Activated CD8-positive, alpha-beta memory T cell treated with anti-CD3 and anti-CD28 coated beads, Interleukin-2, amount 10 ng/mL, durations not matched to agents 7 days and 5 days (primary cell): ENCODE measurements around the gene COL2A1. TPM values are rescaled to one million over a fixed set of nuclear protein-coding genes. Genes with fewer than 3 reads are reported as not detected.

Experiments used
- ATAC-seq: fragments of 150-1000 bp; cut with Tn5 transposase; one replicate; pipeline ENCODE4 v1.10.0; 2021; ENCODE audit warnings: moderate library complexity
- CTCF ChIA-PET: fragments of 350-600 bp; sonication (Branson Sonifier 250); formaldehyde crosslinking; loops from one replicate; lab custom pipeline; 2021; ENCODE audit warnings: antibody characterized with exemption; lab: Charles Lee
- DNase-seq: peaks from one replicate; pipeline ENCODE4 v3.0.0-alpha.2; 2020
- H3K27ac Mint-ChIP-seq: one replicate; pipeline ENCODE4 v1.8.0; 2021; ENCODE audit warnings: mild to moderate bottlenecking, mixed read lengths
- H3K27me3 Mint-ChIP-seq: one replicate; pipeline ENCODE4 v1.8.0; 2021; ENCODE audit warnings: mixed read lengths
- H3K36me3 Mint-ChIP-seq: one replicate; pipeline ENCODE4 v1.8.0; 2021; ENCODE audit warnings: mild to moderate bottlenecking, mixed read lengths
- H3K4me1 Mint-ChIP-seq: one replicate; pipeline ENCODE4 v1.8.0; 2021; ENCODE audit warnings: mixed read lengths
- H3K4me3 Mint-ChIP-seq: one replicate; pipeline ENCODE4 v1.8.0; 2021; ENCODE audit warnings: mild to moderate bottlenecking, moderate library complexity, mixed read lengths
- H3K9me3 Mint-ChIP-seq: one replicate; pipeline ENCODE4 v1.8.0; 2022; ENCODE audit warnings: low read depth, mixed read lengths
- total RNA-seq, 2 experiments: library from RNA; stranded (reverse); gene quantifications; one replicate each; pipeline ENCODE4 v1.2.3, GENCODE V29; 2021

Gene COL2A1
- under 1 TPM in 1 of 2 experiments, not detected in 1; 0.33 TPM for total RNA-seq

- Mint-ChIP-seq H3K27ac (peak within 1 kb of the TSS; percentile 10), H3K27me3 (peaks cover 97% of the 10 kb centered on the region), H3K4me1 (peaks cover 30% of the 10 kb centered on the region), H3K9me3 (no peaks in the 10 kb centered on the region), H3K4me3 (peak within 1 kb of the TSS; percentile 25), H3K36me3 (no peaks in the 10 kb centered on the region)
- no peak for DNase-seq
- CTCF ChIA-PET: interaction anchor here (1.0 kb wide), 1 partner anchor 12 kb away, joined by 3 read pairs; no protein-coding TSS in a partner anchor
- ATAC-seq: peak; percentile 55
Observed at GRCh38 chr12:48004053-48004941, at the start of gene COL2A1. TSS of gene COL2A1 (minus strand) at chr12:48004476. CDS start at chr12:48004321, 155 bp downstream.

- peaks cover 8% of the 10 kb centered on the region for H3K9me3 Mint-ChIP-seq
- no peak overlapping the region for H3K4me3 Mint-ChIP-seq
- H3K4me1 Mint-ChIP-seq: peaks cover 6% of the 10 kb centered on the region
- no peak overlapping the region for H3K27ac Mint-ChIP-seq
- ATAC-seq: no peak
- H3K27me3 Mint-ChIP-seq: no peaks in the 10 kb centered on the region
- H3K36me3 Mint-ChIP-seq: peaks cover 23% of the 10 kb centered on the region
- DNase-seq: no peak
- CTCF ChIA-PET: interaction anchor here (0.7 to 1.2 kb wide), 4 partner anchors 10 to 669 kb away, joined by 3 read pairs; no protein-coding TSS in a partner anchor
Observed at GRCh38 chr12:48053883-48054282, 49.6 kb upstream of the COL2A1 start.

- CTCF ChIA-PET: interaction anchor here (0.7 to 1.2 kb wide), 4 partner anchors 10 to 669 kb away, joined by 3 read pairs; no protein-coding TSS in a partner anchor
- Mint-ChIP-seq H3K27ac (no peak overlapping the region), H3K4me1 (peaks cover 6% of the 10 kb centered on the region), H3K27me3 (no peaks in the 10 kb centered on the region), H3K36me3 (peaks cover 20% of the 10 kb centered on the region), H3K4me3 (no peak overlapping the region), H3K9me3 (peaks cover under 1% of the 10 kb centered on the region)
- DNase-seq (no peak), ATAC-seq (no peak)
Observed at GRCh38 chr12:48053122-48053521, 48.8 kb upstream of the COL2A1 start.

GRCh38 chr12:48051681-48052080 is 47.4 kb upstream of the COL2A1 start:
- ATAC-seq (no peak), DNase-seq (no peak)
- Mint-ChIP-seq H3K36me3 (peaks cover 28% of the 10 kb centered on the region), H3K9me3 (no peaks in the 10 kb centered on the region), H3K4me1 (peaks cover 6% of the 10 kb centered on the region), H3K27ac (no peak overlapping the region), H3K27me3 (no peaks in the 10 kb centered on the region), H3K4me3 (no peak overlapping the region)
- CTCF ChIA-PET: interaction anchor here (0.7 to 1.4 kb wide), 4 partner anchors 10 to 138 kb away, joined by 3 to 5 read pairs (median 3); no protein-coding TSS in a partner anchor

GRCh38 chr12:48050174-48050573 is 45.9 kb upstream of the COL2A1 start:
- Mint-ChIP-seq H3K27ac (no peak overlapping the region), H3K27me3 (no peaks in the 10 kb centered on the region), H3K9me3 (no peaks in the 10 kb centered on the region), H3K4me3 (no peak overlapping the region), H3K36me3 (peaks cover 40% of the 10 kb centered on the region), H3K4me1 (peaks cover 6% of the 10 kb centered on the region)
- no peak for DNase-seq
- CTCF ChIA-PET: interaction anchor here (1.4 kb wide), 1 partner anchor 116 kb away, joined by 3 read pairs; no protein-coding TSS in a partner anchor
- ATAC-seq: no peak

GRCh38 chr12:48045965-48046518 is 41.8 kb upstream of the COL2A1 start:
- no peak for ATAC-seq
- H3K27me3 Mint-ChIP-seq: no peaks in the 10 kb centered on the region
- no peaks in the 10 kb centered on the region for H3K9me3 Mint-ChIP-seq
- no peaks in the 10 kb centered on the region for H3K4me1 Mint-ChIP-seq
- peaks cover 51% of the 10 kb centered on the region for H3K36me3 Mint-ChIP-seq
- H3K27ac Mint-ChIP-seq: no peak overlapping the region
- CTCF ChIA-PET: interaction anchor here (1.3 kb wide), 1 partner anchor 119 kb away, joined by 3 read pairs; no protein-coding TSS in a partner anchor
- no peak for DNase-seq
- H3K4me3 Mint-ChIP-seq: no peak overlapping the region

GRCh38 chr12:48045061-48045846 is 41.0 kb upstream of the COL2A1 start:
- Mint-ChIP-seq H3K36me3 (peaks cover 51% of the 10 kb centered on the region), H3K4me3 (no peak overlapping the region), H3K9me3 (no peaks in the 10 kb centered on the region), H3K27me3 (no peaks in the 10 kb centered on the region), H3K27ac (no peak overlapping the region), H3K4me1 (no peaks in the 10 kb centered on the region)
- ATAC-seq (no peak), DNase-seq (no peak)
- CTCF ChIA-PET: no interaction called here

- DNase-seq (no peak), ATAC-seq (no peak)
- no peaks in the 10 kb centered on the region for H3K9me3 Mint-ChIP-seq
- H3K4me1 Mint-ChIP-seq: no peaks in the 10 kb centered on the region
- H3K4me3 Mint-ChIP-seq: no peak overlapping the region
- CTCF ChIA-PET: interaction anchor here (1.1 to 1.5 kb wide), 2 partner anchors 9 kb away, joined by 3 read pairs; no protein-coding TSS in a partner anchor
- no peaks in the 10 kb centered on the region for H3K27me3 Mint-ChIP-seq
- H3K27ac Mint-ChIP-seq: no peak overlapping the region
- H3K36me3 Mint-ChIP-seq: peaks cover 46% of the 10 kb centered on the region
Observed at GRCh38 chr12:48044396-48044795, 40.1 kb upstream of the COL2A1 start.

GRCh38 chr12:48043771-48044170 is 39.5 kb upstream of the COL2A1 start:
- no peaks in the 10 kb centered on the region for H3K27me3 Mint-ChIP-seq
- H3K36me3 Mint-ChIP-seq: peaks cover 45% of the 10 kb centered on the region
- no peak for ATAC-seq
- H3K4me1 Mint-ChIP-seq: no peaks in the 10 kb centered on the region
- no peak overlapping the region for H3K4me3 Mint-ChIP-seq
- no peak for DNase-seq
- H3K27ac Mint-ChIP-seq: no peak overlapping the region
- CTCF ChIA-PET: interaction anchor here (0.7 to 1.5 kb wide), 3 partner anchors 9 to 26 kb away, joined by 3 read pairs; no protein-coding TSS in a partner anchor
- H3K9me3 Mint-ChIP-seq: no peaks in the 10 kb centered on the region

GRCh38 chr12:48041591-48042423 is 37.5 kb upstream of the COL2A1 start:
- no peak overlapping the region for H3K27ac Mint-ChIP-seq
- H3K9me3 Mint-ChIP-seq: no peaks in the 10 kb centered on the region
- no peak overlapping the region for H3K4me3 Mint-ChIP-seq
- peaks cover 32% of the 10 kb centered on the region for H3K36me3 Mint-ChIP-seq
- ATAC-seq (no peak), DNase-seq (no peak)
- CTCF ChIA-PET: interaction anchor here (1.6 kb wide), 1 partner anchor 10 kb away, joined by 5 read pairs; no protein-coding TSS in a partner anchor
- H3K4me1 Mint-ChIP-seq: no peaks in the 10 kb centered on the region
- no peaks in the 10 kb centered on the region for H3K27me3 Mint-ChIP-seq

GRCh38 chr12:48040354-48040753 is 36.1 kb upstream of the COL2A1 start:
- ATAC-seq: no peak
- DNase-seq: no peak
- H3K36me3 Mint-ChIP-seq: peaks cover 20% of the 10 kb centered on the region
- no peak overlapping the region for H3K4me3 Mint-ChIP-seq
- no peaks in the 10 kb centered on the region for H3K27me3 Mint-ChIP-seq
- no peak overlapping the region for H3K27ac Mint-ChIP-seq
- CTCF ChIA-PET: interaction anchor here (0.6 to 1.6 kb wide), 2 partner anchors 11 to 91 kb away, joined by 3 to 5 read pairs; no protein-coding TSS in a partner anchor
- H3K9me3 Mint-ChIP-seq: no peaks in the 10 kb centered on the region
- H3K4me1 Mint-ChIP-seq: no peaks in the 10 kb centered on the region

- CTCF ChIA-PET: no interaction called here
- no peaks in the 10 kb centered on the region for H3K27me3 Mint-ChIP-seq
- no peak overlapping the region for H3K27ac Mint-ChIP-seq
Observed at GRCh38 chr12:48039151-48039550, 34.9 kb upstream of the COL2A1 start.

More at GRCh38 chr12:48039151-48039550, 34.9 kb upstream of the COL2A1 start:
- Mint-ChIP-seq H3K9me3 (no peaks in the 10 kb centered on the region), H3K4me1 (no peaks in the 10 kb centered on the region), H3K36me3 (peaks cover 12% of the 10 kb centered on the region), H3K4me3 (no peak overlapping the region)
- ATAC-seq (no peak), DNase-seq (no peak)
